H1 (cell line): Measurements from ENCODE around the gene INSIG1. TPM values are rescaled to one million over a fixed set of nuclear protein-coding genes. Genes with fewer than 3 reads are reported as not detected.

Experiments
- CTCF ChIA-PET: fragments of 300-600 bp; sonication (Branson Sonifier 250); formaldehyde crosslinking; loops from one replicate; lab custom pipeline; 2021; ENCODE audit not compliant: partially characterized antibody; lab: Charles Lee
- POLR2A ChIA-PET: fragments of 300-600 bp; sonication (Branson Sonifier 250); formaldehyde crosslinking; loops from one replicate; lab custom pipeline; 2021; ENCODE audit warnings: inconsistent platforms; ENCODE audit not compliant: partially characterized antibody; lab: Charles Lee
- DNase-seq, 2 experiments: peaks; one replicate each; pipeline versions ENCODE4 v3.0.0 to v3.0.0-alpha.2; 2010 to 2022; ENCODE audit warnings: low spot score in 2 of 2, low read depth in 1 of 2, mixed read lengths in 1 of 2
- FAIRE-seq: peaks from 2 replicates; lab custom pipeline; 2011; peaks lifted over from hg19 to GRCh38; lab: Jason Lieb, UNC
- H2AFZ ChIP-seq: 2 replicates; pipeline ENCODE4 v1.8.1; 2012; ENCODE audit warnings: low read length, inconsistent platforms
- H2AK5ac ChIP-seq: 2 replicates; pipeline ENCODE4 v1.6.1; 2013; ENCODE audit warnings: low read depth, low read length
- H2BK120ac ChIP-seq: replicated peaks from 2 replicates; pipeline ENCODE3; 2013; ENCODE audit warnings: low read depth, low read length, inconsistent platforms
- H2BK12ac ChIP-seq: 2 replicates; pipeline ENCODE4 v1.6.1; 2013; ENCODE audit warnings: low read depth, low read length
- H2BK15ac ChIP-seq: 2 replicates; pipeline ENCODE4 v1.6.1; 2013; ENCODE audit warnings: low read length
- H2BK20ac ChIP-seq: 2 replicates; pipeline ENCODE4 v1.6.1; 2013; ENCODE audit warnings: low read length
- H2BK5ac ChIP-seq: 2 replicates; pipeline ENCODE4 v1.6.1; 2013; ENCODE audit warnings: low read depth, low read length
- H3K14ac ChIP-seq: 2 replicates; pipeline ENCODE4 v1.6.1; 2013; ENCODE audit warnings: inconsistent platforms; ENCODE audit not compliant: insufficient read length
- H3K18ac ChIP-seq: 2 replicates; pipeline ENCODE4 v1.6.1; 2013; ENCODE audit warnings: low read length; ENCODE audit errors: extremely low read depth
- H3K23ac ChIP-seq: 2 replicates; pipeline ENCODE4 v1.6.1; 2013; ENCODE audit warnings: inconsistent platforms; ENCODE audit not compliant: insufficient read length
- H3K23me2 ChIP-seq: 2 replicates; pipeline ENCODE4 v1.6.1; 2013; ENCODE audit warnings: low read depth, low read length
- H3K27ac ChIP-seq: 2 replicates; pipeline ENCODE4 v1.6.1; 2011; ENCODE audit warnings: low read depth, low read length, inconsistent platforms
- H3K27me3 ChIP-seq, 4 experiments: replicated peaks in 1 of 4; 1 replicate in 1 of 4; 2 replicates in 3 of 4; pipeline versions ENCODE4 v1.6.1 to v1.8.1; 2011 to 2013; ENCODE audit warnings: low read length in 3 of 4, mild to moderate bottlenecking in 3 of 4, inconsistent platforms in 2 of 4, mixed read lengths in 2 of 4, moderate library complexity in 1 of 4; ENCODE audit not compliant: control insufficient read depth in 3 of 4, insufficient read depth in 3 of 4; ENCODE audit errors: extremely low read depth in 1 of 4
- H3K36me3 ChIP-seq, 4 experiments: 2 replicates each; pipeline versions ENCODE4 v1.6.1 to v1.8.1; 2011 to 2013; ENCODE audit warnings: mild to moderate bottlenecking in 4 of 4, low read length in 3 of 4, moderate library complexity in 2 of 4, control low read depth in 1 of 4, inconsistent platforms in 1 of 4; ENCODE audit not compliant: insufficient read depth in 4 of 4, control insufficient read depth in 2 of 4
- H3K4ac ChIP-seq: replicated peaks from 2 replicates; pipeline ENCODE3; 2013; ENCODE audit warnings: low read length, low read depth, mixed read lengths, inconsistent platforms; ENCODE audit not compliant: insufficient read length
- H3K4me1 ChIP-seq, 4 experiments: replicated peaks in 1 of 4; 1 replicate in 1 of 4; 2 replicates in 3 of 4; pipeline versions ENCODE4 v1.6.1 to v1.8.1; 2011 to 2013; ENCODE audit warnings: low read length in 3 of 4, inconsistent platforms in 2 of 4, mixed read lengths in 1 of 4; ENCODE audit not compliant: insufficient read depth in 4 of 4, control insufficient read depth in 3 of 4
- H3K4me2 ChIP-seq, 2 experiments: 2 replicates each; pipeline versions ENCODE4 v1.6.1 to v1.8.1; 2011 to 2013; ENCODE audit warnings: low read depth in 2 of 2, low read length in 2 of 2, control low read depth in 1 of 2, inconsistent platforms in 1 of 2, mild to moderate bottlenecking in 1 of 2; ENCODE audit not compliant: insufficient read depth in 1 of 2
- H3K4me3 ChIP-seq, 4 experiments: fragments of 200-600, 300-600 bp in 1 of 4; sonication (generic), shearing (Covaris generic), sonication (Bioruptor Twin) in 1 of 4; 2 replicates each; pipeline versions ENCODE4 v1.5.1 to v1.8.1; 2011 to 2016; ENCODE audit warnings: low read length in 4 of 4, low read depth in 3 of 4, control low read depth in 2 of 4, inconsistent platforms in 2 of 4, mild to moderate bottlenecking in 2 of 4, mixed read lengths in 1 of 4, moderate library complexity in 1 of 4; ENCODE audit not compliant: insufficient read depth in 2 of 4; ENCODE audit errors: extremely low read depth in 1 of 4
- H3K56ac ChIP-seq: replicated peaks from 2 replicates; pipeline ENCODE3; 2013; ENCODE audit warnings: low read depth, mild to moderate bottlenecking, mixed read lengths, low read length, inconsistent platforms; ENCODE audit not compliant: insufficient read length
- H3K79me1 ChIP-seq: 2 replicates; pipeline ENCODE4 v1.6.1; 2013; ENCODE audit warnings: low read depth, low read length, control low read depth
- H3K79me2 ChIP-seq, 2 experiments: 2 replicates each; pipeline versions ENCODE4 v1.6.1 to v1.8.1; 2012 to 2013; ENCODE audit warnings: low read length in 2 of 2, mild to moderate bottlenecking in 2 of 2, inconsistent platforms in 1 of 2; ENCODE audit not compliant: insufficient read depth in 2 of 2, control insufficient read depth in 1 of 2
- H3K9ac ChIP-seq, 4 experiments: replicated peaks in 1 of 4; 1 replicate in 1 of 4; 2 replicates in 3 of 4; pipeline versions ENCODE4 v1.6.1 to v1.8.1; 2011 to 2013; ENCODE audit warnings: low read depth in 3 of 4, low read length in 3 of 4, control low read depth in 2 of 4, mild to moderate bottlenecking in 2 of 4, moderate library complexity in 2 of 4, inconsistent platforms in 1 of 4; ENCODE audit errors: extremely low read depth in 1 of 4
- H3K9me3 ChIP-seq, 2 experiments: 2 replicates each; pipeline versions ENCODE4 v1.6.1 to v1.8.1; 2012 to 2013; ENCODE audit warnings: mild to moderate bottlenecking in 2 of 2, moderate library complexity in 2 of 2, control low read depth in 1 of 2, inconsistent platforms in 1 of 2, low read depth in 1 of 2, low read length in 1 of 2, mixed read lengths in 1 of 2; ENCODE audit not compliant: insufficient read depth in 2 of 2
- H4K20me1 ChIP-seq, 2 experiments: replicated peaks in 1 of 2; 2 replicates each; pipeline versions ENCODE3 to v1.8.1; 2011 to 2013; ENCODE audit warnings: inconsistent platforms in 2 of 2, low read length in 2 of 2, mild to moderate bottlenecking in 1 of 2; ENCODE audit not compliant: insufficient read depth in 2 of 2, control insufficient read depth in 1 of 2
- H4K5ac ChIP-seq: 2 replicates; pipeline ENCODE4 v1.6.1; 2013; ENCODE audit warnings: low read length, low read depth, mixed read lengths, inconsistent platforms; ENCODE audit not compliant: insufficient read length
- H4K8ac ChIP-seq: 2 replicates; pipeline ENCODE4 v1.8.0; 2013; ENCODE audit warnings: mild to moderate bottlenecking, moderate library complexity, low read length, inconsistent platforms; ENCODE audit not compliant: insufficient read depth; ENCODE audit errors: extremely low read depth
- H4K91ac ChIP-seq: replicated peaks from 2 replicates; pipeline ENCODE3; 2013; ENCODE audit warnings: low read length, mixed read lengths, inconsistent platforms; ENCODE audit not compliant: insufficient read length
- TAF1 ChIP-seq: IDR thresholded peaks from 2 replicates; pipeline ENCODE4 v1.6.1; 2011; ENCODE audit warnings: mild to moderate bottlenecking, low read depth, low read length
- WGBS, 2 experiments: shearing (Covaris generic) in 1 of 2; methylation state at CpG; one replicate each; pipeline versions ENCODE4 v1.1.6 to v1.1.7; 2013 to 2015; ENCODE audit warnings: low lambda C conversion rate in 2 of 2, mixed read lengths in 2 of 2, inconsistent platforms in 1 of 2, low coverage in 1 of 2, missing lambda C conversion rate in 1 of 2; ENCODE audit not compliant: insufficient replicate concordance in 2 of 2, insufficient coverage in 1 of 2, insufficient read length in 1 of 2; ENCODE audit errors: extremely low coverage in 1 of 2, missing lambda C conversion rate in 1 of 2; 5-methylcytosine and 5-hydroxymethylcytosine counted together
- polyA plus RNA-seq, 7 experiments: library from polyadenylated mRNA; depleted of rRNA in 3 of 7; stranded (reverse) in 5 of 7; unstranded in 2 of 7; fragments of >200 nt in 5 of 7; fragments of 200-250 nt in 2 of 7; gene quantifications; 1 replicate in 5 of 7; 2 replicates in 1 of 7; 4 replicates in 1 of 7; pipeline versions ENCODE4 v1.2.1 to v1.2.3, GENCODE V29; 2011 to 2013; ENCODE audit warnings: missing spikeins in 2 of 7, mixed read lengths in 2 of 7
- total RNA-seq: library from RNA; stranded (reverse); fragmentation: NEBNext Ultra II Directional; extraction: Animal tissue kit (Norgen Biotek cat#: 25700); gene quantifications from 2 replicates; pipeline ENCODE4 v1.2.1, GENCODE V29; 2021

Gene INSIG1
- total and polyA plus RNA-seq, 2 of the 8 experiments (the other 6 are each of a cell fraction or from before 2014, with no cell fraction given) = 40.0 to 58.4 TPM

DNA sequence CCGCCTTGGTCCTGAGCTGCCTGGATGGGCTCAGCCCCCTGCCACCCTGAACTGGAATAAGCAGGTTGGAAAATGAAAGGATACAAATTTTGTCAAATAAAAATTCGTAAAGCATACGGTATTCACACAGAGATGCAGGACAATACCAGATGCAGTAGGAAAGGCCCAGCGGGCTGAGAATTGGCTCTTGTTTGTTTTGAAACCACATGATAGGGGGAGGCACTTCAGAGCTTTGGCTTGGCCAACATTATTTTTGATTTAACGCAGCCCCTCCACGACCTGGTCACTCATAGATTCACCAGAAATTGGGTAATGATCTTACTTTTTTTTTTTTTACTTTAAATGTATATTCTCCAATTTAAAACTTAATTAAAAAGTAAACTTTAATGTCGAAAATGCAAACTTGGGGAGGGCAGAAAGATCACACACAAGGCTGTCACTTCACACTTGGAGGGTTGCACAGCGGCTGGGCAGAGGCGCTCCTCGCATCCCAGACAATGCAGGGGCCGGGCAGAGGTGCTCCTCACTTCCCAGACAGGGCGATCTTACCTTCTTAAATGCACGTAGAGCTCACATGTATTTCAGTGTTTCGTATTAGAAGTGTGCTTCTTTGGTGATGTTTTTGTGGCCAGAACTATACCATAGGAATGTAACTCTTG lies 17.8 kb upstream of the INSIG1 start:
- DNase-seq = no peak
- CTCF ChIA-PET = interaction anchor here (0.8 to 1.2 kb wide), 3 partner anchors 10 to 327 kb away, joined by 3 to 6 read pairs (median 3); no protein-coding TSS in a partner anchor
- 91% methylated on average over 14 of the region's 14 CpGs; no CpG with 5 or more reads in 1 of the 2 experiments for WGBS, 2 experiments

More for the DNA sequence above, 17.8 kb upstream of the INSIG1 start:
- no peak overlapping the region for H4K8ac ChIP-seq
- no peak overlapping the region for H3K18ac ChIP-seq
- H3K4me2 ChIP-seq = no peak overlapping the region
- H2BK12ac ChIP-seq = no peak overlapping the region
- H3K9ac ChIP-seq = no peak overlapping the region
- no peak overlapping the region for H3K4me3 ChIP-seq
- peaks cover 0 to 6% (median 2%) of the 10 kb centered on the region in 4 experiments; a peak in 2 of 7 replicates for H3K4me1 ChIP-seq
- H2AK5ac ChIP-seq = no peak overlapping the region
- no peaks in the 10 kb centered on the region for H3K79me1 ChIP-seq
- H3K27ac ChIP-seq = no peak overlapping the region
- no peak overlapping the region for H3K23ac ChIP-seq
- H4K91ac ChIP-seq = no peak overlapping the region
- FAIRE-seq = no peak
- no peak overlapping the region for H2BK120ac ChIP-seq
- H3K27me3 ChIP-seq = no peaks in the 10 kb centered on the region; a peak in 1 of 7 replicates
- no peaks in the 10 kb centered on the region for H3K79me2 ChIP-seq
- H3K56ac ChIP-seq = no peak overlapping the region
- H4K5ac ChIP-seq = no peak overlapping the region
- no peaks in the 10 kb centered on the region for H4K20me1 ChIP-seq
- no peak overlapping the region for H2BK15ac ChIP-seq
- H2AFZ ChIP-seq = no peak overlapping the region
- H3K9me3 ChIP-seq = no peaks in the 10 kb centered on the region
- no peak overlapping the region for H3K14ac ChIP-seq
- H3K4ac ChIP-seq = no peak overlapping the region
- no peaks in the 10 kb centered on the region for H3K36me3 ChIP-seq
- H2BK20ac ChIP-seq = no peak overlapping the region
- POLR2A ChIA-PET = no interaction called here
- no peak overlapping the region for H2BK5ac ChIP-seq
- no peaks in the 10 kb centered on the region for H3K23me2 ChIP-seq
- no peak for TF ChIP-seq TAF1
